Lower leg skin (tissue), 3 donors: ENCODE data around the gene SETD7.

Experiments
- POLR2A ChIP-seq, 2 donors: fragments of 450-650 bp; IDR thresholded peaks; one replicate each; pipeline ENCODE4 v1.6.1; 2016 to 2017; ENCODE audit warnings: antibody characterized with exemption in 2 of 2, mild to moderate bottlenecking in 1 of 2, moderate library complexity in 1 of 2
- TF ChIP-seq, protein P1 (sequence below), 3 donors: fragments of 450-650 bp; IDR thresholded peaks; one replicate each; pipeline ENCODE4 v1.5.1; 2016; ENCODE audit warnings: antibody characterized with exemption in 3 of 3, mild to moderate bottlenecking in 3 of 3, moderate library complexity in 2 of 3

GRCh38 chr4:139557556-139558110, 1.6 kb upstream of the SETD7 start:
- TF ChIP-seq, protein P1, sequence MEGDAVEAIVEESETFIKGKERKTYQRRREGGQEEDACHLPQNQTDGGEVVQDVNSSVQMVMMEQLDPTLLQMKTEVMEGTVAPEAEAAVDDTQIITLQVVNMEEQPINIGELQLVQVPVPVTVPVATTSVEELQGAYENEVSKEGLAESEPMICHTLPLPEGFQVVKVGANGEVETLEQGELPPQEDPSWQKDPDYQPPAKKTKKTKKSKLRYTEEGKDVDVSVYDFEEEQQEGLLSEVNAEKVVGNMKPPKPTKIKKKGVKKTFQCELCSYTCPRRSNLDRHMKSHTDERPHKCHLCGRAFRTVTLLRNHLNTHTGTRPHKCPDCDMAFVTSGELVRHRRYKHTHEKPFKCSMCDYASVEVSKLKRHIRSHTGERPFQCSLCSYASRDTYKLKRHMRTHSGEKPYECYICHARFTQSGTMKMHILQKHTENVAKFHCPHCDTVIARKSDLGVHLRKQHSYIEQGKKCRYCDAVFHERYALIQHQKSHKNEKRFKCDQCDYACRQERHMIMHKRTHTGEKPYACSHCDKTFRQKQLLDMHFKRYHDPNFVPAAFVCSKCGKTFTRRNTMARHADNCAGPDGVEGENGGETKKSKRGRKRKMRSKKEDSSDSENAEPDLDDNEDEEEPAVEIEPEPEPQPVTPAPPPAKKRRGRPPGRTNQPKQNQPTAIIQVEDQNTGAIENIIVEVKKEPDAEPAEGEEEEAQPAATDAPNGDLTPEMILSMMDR (IDR thresholded peaks at IDR 0.05): no peak
- no peak for TF ChIP-seq POLR2A (IDR thresholded peaks at IDR 0.05)
